GM20431 (cell line): ENCODE data around the gene KCNT2.

ENCODE experiments used
- in situ Hi-C: fragments of 300-500 bp; cut with MseI, MboI; formaldehyde crosslinking; loops from one replicate; pipeline ENCODE4 v1.15.0; 2020; ENCODE audit warnings: low sequenced_read_pairs; ENCODE audit not compliant: unreplicated experiment

KCNT2 gene

GRCh38 chr1:196366817-196367495, 241.3 kb downstream of the KCNT2 start:
- in situ Hi-C loops: no loop called here

GRCh38 chr1:196361112-196361714, 247.0 kb downstream of the KCNT2 start:
- in situ Hi-C loops: no loop called here

GRCh38 chr1:196357913-196358312, 250.3 kb downstream of the KCNT2 start:
- in situ Hi-C loops: no loop called here

- in situ Hi-C loops: no loop called here
Observed at GRCh38 chr1:196355206-196355786, 252.9 kb downstream of the KCNT2 start.

- in situ Hi-C loops: loop anchor here (25.0 kb wide), 1 partner anchor 318 kb away; the partner anchor contains the start of gene CFH
Observed at GRCh38 chr1:196344453-196344852, 263.8 kb downstream of the KCNT2 start.

GRCh38 chr1:196324345-196324744, 283.9 kb downstream of the KCNT2 start:
- in situ Hi-C loops: no loop called here

- in situ Hi-C loops: no loop called here
Observed at GRCh38 chr1:196323869-196324268, 284.4 kb downstream of the KCNT2 start.

- in situ Hi-C loops: no loop called here
Observed at GRCh38 chr1:196319301-196319700, 288.9 kb downstream of the KCNT2 start.

GRCh38 chr1:196317535-196318522, 290.4 kb downstream of the KCNT2 start:
- in situ Hi-C loops: no loop called here

GRCh38 chr1:196312739-196313138, 295.5 kb downstream of the KCNT2 start:
- in situ Hi-C loops: no loop called here

- in situ Hi-C loops: no loop called here
Observed at GRCh38 chr1:196309386-196309785, 298.9 kb downstream of the KCNT2 start.

- in situ Hi-C loops: no loop called here
Observed at GRCh38 chr1:196308176-196308575, 300.1 kb downstream of the KCNT2 start.

GRCh38 chr1:196306421-196306820, 301.8 kb downstream of the KCNT2 start:
- in situ Hi-C loops: no loop called here

- in situ Hi-C loops: no loop called here
Observed at GRCh38 chr1:196305216-196305615, 303.0 kb downstream of the KCNT2 start.

- in situ Hi-C loops: no loop called here
Observed at GRCh38 chr1:196302981-196303380, 305.3 kb downstream of the KCNT2 start.

- in situ Hi-C loops: no loop called here
Observed at GRCh38 chr1:196302420-196302819, 305.8 kb downstream of the KCNT2 start.

- in situ Hi-C loops: no loop called here
Observed at GRCh38 chr1:196295766-196296165, 312.5 kb downstream of the KCNT2 start.

GRCh38 chr1:196278816-196279215, 329.4 kb downstream of the KCNT2 start:
- in situ Hi-C loops: no loop called here

- in situ Hi-C loops: no loop called here
Observed at GRCh38 chr1:196277860-196278259, 330.4 kb downstream of the KCNT2 start.

GRCh38 chr1:196271212-196271947, 336.9 kb downstream of the KCNT2 start:
- in situ Hi-C loops: no loop called here
